Fibroblast of lung (primary cell): ENCODE measurements around the gene FBLN7. TPM values are rescaled to one million over a fixed set of nuclear protein-coding genes. Genes with fewer than 3 reads are reported as not detected.

Experiments
- DNase-seq, 2 donors: peaks; one replicate each; pipeline versions ENCODE4 v3.0.0 to v3.0.0-alpha.2; 2010; ENCODE audit warnings: low read depth in 2 of 2
- H2AFZ ChIP-seq: 2 replicates; pipeline ENCODE4 v1.5.1; 2012; ENCODE audit warnings: low read length, control low read depth, inconsistent platforms
- H3K27ac ChIP-seq: 2 replicates; pipeline ENCODE4 v1.5.1; 2011; ENCODE audit warnings: low read length, control low read depth; ENCODE audit not compliant: insufficient read depth
- H3K27me3 ChIP-seq: 2 replicates; pipeline ENCODE4 v1.5.1; 2011; ENCODE audit warnings: mild to moderate bottlenecking, low read length; ENCODE audit not compliant: control insufficient read depth, insufficient read depth
- H3K36me3 ChIP-seq: 2 replicates; pipeline ENCODE4 v1.5.1; 2011; ENCODE audit warnings: low read length; ENCODE audit not compliant: control insufficient read depth, insufficient read depth
- H3K4me1 ChIP-seq: 2 replicates; pipeline ENCODE4 v1.5.1; 2011; ENCODE audit warnings: low read length; ENCODE audit not compliant: control insufficient read depth, insufficient read depth; ENCODE audit errors: extremely low read depth
- H3K4me2 ChIP-seq: 2 replicates; pipeline ENCODE4 v1.5.1; 2011; ENCODE audit warnings: low read length, control low read depth; ENCODE audit not compliant: insufficient read depth; ENCODE audit errors: extremely low read depth
- H3K4me3 ChIP-seq, 4 experiments: fragments of 200-600 bp in 1 of 4; sonication (generic) in 1 of 4; replicated peaks in 1 of 4; 2 replicates each; pipeline ENCODE4 v1.5.1; 2011 to 2016; ENCODE audit warnings: low read length in 4 of 4, low read depth in 3 of 4, mild to moderate bottlenecking in 3 of 4, control low read depth in 2 of 4, inconsistent platforms in 1 of 4, mixed read lengths in 1 of 4; ENCODE audit not compliant: insufficient read depth in 1 of 4; ENCODE audit errors: control extremely low read depth in 1 of 4
- H3K79me2 ChIP-seq: 2 replicates; pipeline ENCODE4 v1.5.1; 2012; ENCODE audit warnings: mild to moderate bottlenecking, low read length, inconsistent platforms; ENCODE audit not compliant: control insufficient read depth, insufficient read depth
- H3K9ac ChIP-seq: 2 replicates; pipeline ENCODE4 v1.5.1; 2011; ENCODE audit warnings: mild to moderate bottlenecking, low read length, control low read depth; ENCODE audit not compliant: insufficient read depth
- H3K9me3 ChIP-seq: 2 replicates; pipeline ENCODE4 v1.5.1; 2012; ENCODE audit warnings: low read depth, low read length; ENCODE audit not compliant: control insufficient read depth, insufficient read depth
- H4K20me1 ChIP-seq: 2 replicates; pipeline ENCODE4 v1.5.1; 2011; ENCODE audit warnings: low read length; ENCODE audit not compliant: control insufficient read depth, insufficient read depth; ENCODE audit errors: extremely low read depth
- CTCF ChIP-seq, 2 donors: IDR thresholded peaks in 1 of 2; conservative IDR thresholded peaks in 1 of 2; 1 replicate in 1 of 2; 2 replicates in 1 of 2; pipeline ENCODE4 v1.5.1; 2011 to 2012; ENCODE audit warnings: low read length in 2 of 2, control low read depth in 1 of 2, inconsistent platforms in 1 of 2, low read depth in 1 of 2, mild to moderate bottlenecking in 1 of 2
- EZH2 ChIP-seq: IDR thresholded peaks from 2 replicates; pipeline ENCODE4 v1.5.1; 2012; ENCODE audit warnings: low read length, control low read depth, mild to moderate bottlenecking; ENCODE audit errors: missing control alignments
- polyA plus RNA-seq, 2 donors: library from polyadenylated mRNA; depleted of rRNA in 1 of 2; stranded (reverse) in 1 of 2; unstranded in 1 of 2; fragments of >200 nt; gene quantifications; 2 replicates each; pipeline ENCODE4 v1.2.1, GENCODE V29; 2011 to 2012; ENCODE audit warnings: missing spikeins in 1 of 2
- total RNA-seq: library from RNA; depleted of rRNA; stranded (reverse); fragments of >200 nt; gene quantifications from 2 replicates; pipeline ENCODE4 v1.2.1, GENCODE V29; 2014

The FBLN7 gene
- total and polyA plus RNA-seq, 2 donors (not counting 1 experiment from before 2014, with no cell fraction given), result 0.99 to 4.6 TPM

GRCh38 chr2:112092286-112093041 is 45.7 kb upstream of the FBLN7 start:
- H3K27ac ChIP-seq, result no peak overlapping the region
- peaks cover 5% of the 10 kb centered on the region for H3K36me3 ChIP-seq
- no peaks in the 10 kb centered on the region for H3K9me3 ChIP-seq
- peaks cover 7% of the 10 kb centered on the region for H3K4me1 ChIP-seq
- no peaks in the 10 kb centered on the region for H3K79me2 ChIP-seq
- H3K4me2 ChIP-seq, result peak overlapping the region; percentile 36
- no peak overlapping the region for H2AFZ ChIP-seq
- no peaks in the 10 kb centered on the region for H4K20me1 ChIP-seq
- H3K4me3 ChIP-seq, result no peak overlapping the region
- DNase-seq, result peak; percentile 32 to 89
- H3K9ac ChIP-seq, result no peak overlapping the region
- TF ChIP-seq CTCF (conservative IDR thresholded peaks at IDR 0.05 in 1 of 2, IDR thresholded peaks at IDR 0.05 in 1 of 2; ENCODE audit: low read depth in 1 of 2, low read length in 2 of 2) (no peak), EZH2 (no peak)
- H3K27me3 ChIP-seq, result no peaks in the 10 kb centered on the region

GRCh38 chr2:112093216-112093615 is 45.0 kb upstream of the FBLN7 start:
- Histone ChIP-seq H3K4me3 (no peak overlapping the region), H3K27me3 (no peaks in the 10 kb centered on the region), H3K9ac (no peak overlapping the region), H3K27ac (no peak overlapping the region), H3K36me3 (peaks cover 1% of the 10 kb centered on the region), H3K79me2 (no peaks in the 10 kb centered on the region), H3K9me3 (no peaks in the 10 kb centered on the region), H4K20me1 (no peaks in the 10 kb centered on the region), H3K4me2 (no peak overlapping the region), H3K4me1 (peaks cover 7% of the 10 kb centered on the region), H2AFZ (no peak overlapping the region)
- peak in 1 of 2 donors; percentile 29 for DNase-seq
- TF ChIP-seq EZH2 (no peak), CTCF (conservative IDR thresholded peaks at IDR 0.05 in 1 of 2, IDR thresholded peaks at IDR 0.05 in 1 of 2; ENCODE audit: low read depth in 1 of 2, low read length in 2 of 2) (no peak)

- Histone ChIP-seq H2AFZ (no peak overlapping the region), H3K27ac (no peak overlapping the region), H3K27me3 (no peaks in the 10 kb centered on the region), H3K4me3 (no peak overlapping the region), H4K20me1 (no peaks in the 10 kb centered on the region), H3K4me1 (peaks cover 7% of the 10 kb centered on the region), H3K79me2 (no peaks in the 10 kb centered on the region), H3K9ac (no peak overlapping the region), H3K36me3 (peaks cover 4% of the 10 kb centered on the region), H3K4me2 (no peak overlapping the region), H3K9me3 (no peaks in the 10 kb centered on the region)
- TF ChIP-seq CTCF (conservative IDR thresholded peaks at IDR 0.05 in 1 of 2, IDR thresholded peaks at IDR 0.05 in 1 of 2; ENCODE audit: low read depth in 1 of 2, low read length in 2 of 2) (no peak), EZH2 (no peak)
- DNase-seq, result no peak
Observed at GRCh38 chr2:112095681-112096080, 42.5 kb upstream of the FBLN7 start.
